ENCODE measurements around the gene TAGLN.

Gene TAGLN

DNA sequence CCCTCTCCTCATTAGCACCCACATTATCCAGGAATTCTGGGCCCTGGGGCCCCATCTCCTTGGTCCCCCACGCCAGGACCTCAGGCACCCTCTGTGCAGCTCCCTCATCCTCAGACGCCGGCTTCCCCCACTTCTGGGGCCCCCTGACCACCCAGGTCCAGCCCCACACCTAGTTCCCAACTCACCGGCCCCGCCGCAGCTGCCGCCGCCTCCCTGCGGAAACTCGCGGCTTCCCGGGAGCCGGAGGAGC is 32.6 kb downstream of the TAGLN start, which contains the start of gene PCSK7:
Gene PCSK7, minus strand, starts transcription at position 232 of the 250 bp plus-strand sequence. CDS start 2,229 bp downstream, outside the sequence.
- DNase-seq, result no peak

DNA sequence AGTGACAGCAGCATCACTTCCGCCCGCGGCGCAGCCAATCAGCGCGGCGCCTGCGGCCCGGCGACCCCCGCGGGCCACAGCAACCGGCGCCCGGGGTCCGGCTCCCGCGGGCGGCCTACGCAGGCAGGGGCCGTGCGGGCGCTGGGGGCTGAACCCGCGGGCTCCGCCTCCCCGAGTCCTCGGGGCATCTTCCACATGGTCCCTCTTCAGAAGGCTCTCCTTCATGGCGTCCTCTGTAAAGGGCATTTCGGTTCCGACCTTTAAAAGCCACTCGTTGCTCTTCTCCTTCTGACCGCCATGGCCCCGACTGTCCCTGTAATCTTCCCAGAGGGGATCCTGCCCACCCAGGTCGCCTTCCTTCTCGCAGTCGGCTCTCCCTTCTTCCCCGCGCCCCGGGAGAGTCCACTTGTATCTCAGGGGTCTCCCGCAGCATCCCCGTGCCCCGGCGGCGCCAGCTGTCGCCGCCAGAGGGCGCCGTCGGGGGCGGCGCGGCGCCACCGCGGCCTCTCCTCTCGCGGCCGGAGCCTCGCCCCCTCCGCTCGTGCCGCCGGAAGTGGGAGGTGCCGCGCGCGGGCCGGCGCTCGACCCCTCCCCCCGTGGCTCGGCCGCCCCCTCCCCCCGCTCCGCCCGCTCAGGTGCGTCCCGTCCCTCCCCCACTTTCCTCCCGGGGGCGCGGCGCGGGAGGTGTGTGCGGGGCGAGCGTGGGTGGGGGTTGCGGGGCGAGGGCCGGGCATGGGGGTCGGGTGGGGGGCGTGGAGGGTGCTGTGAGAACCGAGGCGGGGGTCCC is 33.1 kb downstream of the TAGLN start, which contains the start of gene RNF214:
Gene RNF214, plus strand, starts transcription at position 580 of the 787 bp plus-strand sequence. CDS start 1,602 bp downstream, outside the sequence.
- DNase-seq, result peak; percentile 80 to 86

GRCh38 chr11:117232911-117233409 is 33.8 kb downstream of the TAGLN start:
- DNase-seq, result peak in 1 of 2 donors; percentile 14

DNA sequence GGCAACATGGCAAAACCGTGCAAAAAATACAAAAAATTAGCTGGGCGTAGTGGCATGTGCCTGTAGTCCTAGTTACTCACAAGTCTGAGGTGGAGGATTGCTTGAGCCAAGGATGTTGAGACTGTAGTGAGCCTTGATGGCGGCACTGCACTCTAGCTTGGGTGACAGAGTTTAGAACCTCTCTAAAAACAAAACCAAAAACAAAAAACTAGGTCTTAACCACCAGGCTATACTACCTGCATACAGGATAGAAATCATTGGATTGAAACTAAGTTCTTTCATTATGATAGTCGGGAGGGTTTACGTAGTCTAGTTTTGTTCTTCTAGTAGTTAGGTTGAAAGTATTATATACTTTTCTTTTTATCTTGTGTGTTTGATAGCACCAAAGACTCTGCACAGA is 39.1 kb downstream of the TAGLN start:
- no peak for DNase-seq

GRCh38 chr11:117239295-117239694 is 40.1 kb downstream of the TAGLN start:
- no peak for DNase-seq

DNA sequence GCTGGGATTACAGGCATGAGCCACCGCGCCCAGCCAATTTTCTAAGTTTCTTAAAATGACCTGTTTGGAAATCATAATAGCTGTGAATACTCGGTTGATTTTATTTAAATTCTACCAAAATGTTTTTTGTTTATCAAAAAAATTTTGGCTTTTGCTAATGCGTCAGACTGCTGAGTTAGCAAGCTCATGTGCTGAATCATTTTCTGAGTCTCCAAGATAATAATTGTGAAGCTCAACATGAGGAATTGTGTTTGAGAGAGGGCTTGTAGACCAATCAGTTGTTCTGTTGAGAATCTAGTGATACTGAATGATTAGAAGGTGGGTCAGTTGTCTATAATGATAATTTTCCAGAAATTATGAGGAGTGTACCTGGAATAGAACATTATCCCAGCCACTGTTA is 49.2 kb downstream of the TAGLN start:
- DNase-seq, result no peak

DNA sequence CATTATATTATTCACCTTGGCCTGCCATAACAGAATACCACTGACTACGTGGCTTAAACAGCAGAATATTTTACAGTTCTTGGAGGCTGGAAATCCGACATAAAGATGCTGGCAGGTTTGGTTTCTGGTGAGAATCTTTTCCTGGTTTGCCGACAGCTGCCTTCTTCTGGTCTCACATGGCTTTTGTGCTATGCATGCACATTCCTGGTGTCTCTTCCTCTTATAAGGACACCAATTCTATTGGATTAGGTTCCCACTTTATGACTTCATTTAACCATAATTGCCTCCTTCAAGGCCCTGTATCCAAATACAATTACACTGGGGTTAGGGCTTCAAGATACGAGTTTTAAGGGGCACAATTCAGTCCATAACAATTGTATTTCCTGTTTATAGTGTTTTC is 50.4 kb downstream of the TAGLN start:
- no peak for DNase-seq

GRCh38 chr11:117251506-117251905 is 52.3 kb downstream of the TAGLN start:
- no peak for DNase-seq

DNA sequence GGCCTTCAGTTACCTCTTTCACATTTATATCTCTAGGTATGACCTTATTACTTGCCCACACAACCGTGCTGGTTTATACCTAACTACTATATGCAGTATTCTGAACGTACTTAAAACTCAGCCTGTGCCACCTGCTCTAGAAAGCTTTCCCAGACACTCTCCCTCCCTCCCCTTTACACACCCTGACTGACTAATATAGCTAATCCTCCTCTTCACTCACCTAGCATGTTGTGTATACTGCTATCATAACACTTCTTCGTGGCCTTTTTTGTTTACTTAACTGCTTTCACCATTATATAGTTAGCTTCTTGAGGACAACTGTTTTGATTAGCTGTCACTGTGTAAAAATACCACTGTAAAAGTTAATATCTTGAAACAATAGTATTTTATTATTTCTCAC is 56.8 kb downstream of the TAGLN start:
- no peak for DNase-seq

- no peak for DNase-seq
Observed at GRCh38 chr11:117256573-117256972, 57.4 kb downstream of the TAGLN start.
